Liver (tissue), 3 donors: ENCODE measurements around the gene FRMPD3.

Source experiments
- CTCF ChIP-seq: fragments of 150-350 bp; IDR thresholded peaks from 2 replicates; pipeline ENCODE4 v1.5.1; 2017; ENCODE audit warnings: improper control_type of control experiment, low read depth, low read length; ENCODE audit not compliant: missing input control
- FOXA1 ChIP-seq: IDR thresholded peaks from 2 replicates; pipeline ENCODE4 v1.6.1; 2016; ENCODE audit warnings: antibody characterized with exemption
- REST ChIP-seq: IDR thresholded peaks from 2 replicates; pipeline ENCODE4 v1.6.1; 2016; ENCODE audit warnings: antibody characterized with exemption, mild to moderate bottlenecking
- TAF1 ChIP-seq: conservative IDR thresholded peaks from 2 replicates; pipeline ENCODE4 v1.6.1; 2016; ENCODE audit warnings: antibody characterized with exemption, mild to moderate bottlenecking
- donor health status: healthy.
- donor health status: healthy.

GRCh38 chrX:107452581-107452980, 3.1 kb downstream of the FRMPD3 start:
- TF ChIP-seq CTCF (no peak), TAF1 (no peak), FOXA1 (no peak), REST (no peak)
